ENCODE results near the gene ZNF487. TPM values are rescaled to one million over a fixed set of nuclear protein-coding genes. Genes with fewer than 3 reads are reported as not detected.
A peak's percentile ranks its signal among the peaks of the same experiment; 100 is the strongest.

Gene ZNF487
- total RNA-seq (6.7 and 9.8 TPM in 2 replicates), polyA plus RNA-seq (13.9 and 14.8 TPM in 2 replicates), polyA minus RNA-seq (13.1 and 15.8 TPM in 2 replicates)
- 11.3 TPM for total RNA-seq (2013)

DNA sequence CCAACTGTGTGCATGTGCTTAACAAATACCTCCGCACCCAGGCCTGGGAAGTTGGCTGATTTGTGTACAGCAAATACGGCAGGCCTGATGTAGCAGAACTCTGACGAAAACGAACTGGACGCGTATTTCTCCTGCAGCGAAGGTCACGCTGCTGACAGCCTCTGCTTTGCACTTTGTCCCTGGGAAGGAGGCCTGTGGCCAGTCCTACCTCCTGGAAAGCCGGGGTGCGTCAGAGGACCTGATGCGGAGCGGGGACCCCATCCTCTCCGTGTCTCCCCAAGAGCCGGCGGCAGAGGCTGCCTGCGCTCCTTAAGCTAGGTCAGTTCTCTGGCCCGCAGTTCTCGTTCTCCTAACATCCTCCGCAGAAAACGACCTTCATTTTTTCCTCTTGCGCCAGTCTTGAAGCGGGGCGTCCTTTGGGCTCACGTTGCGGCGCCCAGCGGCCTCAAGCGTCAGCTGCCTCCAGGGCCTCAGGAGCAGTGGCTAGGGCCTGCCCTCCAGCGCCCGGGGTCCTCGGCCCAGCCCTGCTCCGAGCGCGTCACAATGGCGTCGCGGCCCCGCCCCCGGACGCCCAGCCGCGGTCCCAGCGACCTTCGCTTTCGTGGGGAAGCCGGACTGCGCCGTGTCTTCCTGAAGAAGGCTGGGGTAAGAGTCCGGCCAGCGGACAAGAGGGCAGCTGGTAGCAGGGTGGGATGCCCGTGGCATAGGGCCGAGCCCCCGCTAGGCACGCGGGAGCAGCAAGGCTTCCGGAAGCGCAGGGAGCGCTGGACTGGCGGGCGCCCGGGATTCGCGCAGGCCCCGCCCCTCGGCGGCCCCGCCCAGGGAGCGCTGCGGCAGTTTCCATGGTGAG lies at the start of gene ZNF487:
Gene ZNF487, plus strand, starts transcription at position 821 of the 850 bp plus-strand sequence. CDS start 38,703 bp downstream, outside the sequence.
- no peaks in the 10 kb centered on the region for H3K9me3 Mint-ChIP-seq (ENCODE audit: insufficient read depth)
- no peaks in the 10 kb centered on the region for H3K27me3 Mint-ChIP-seq
- no peaks in the 10 kb centered on the region for H3K36me3 ChIP-seq (replicated peaks in 1 of 2; ENCODE audit: control extremely low read depth in 1 of 2, control insufficient read depth in 1 of 2, extremely low read depth in 1 of 2, insufficient read depth in 2 of 2, low read length in 1 of 2)
- peak within 1 kb of the TSS; percentile 97 for H3K9ac ChIP-seq (ENCODE audit: low read length)
- H3K4me1 Mint-ChIP-seq: peaks cover 34% of the 10 kb centered on the region
- ChIA-PET CTCF (interaction anchor here (0.7 to 2.0 kb wide), 13 partner anchors 12 to 145 kb away, joined by 3 to 9 read pairs (median 4); no protein-coding TSS in a partner anchor), POLR2A (interaction anchor here (0.7 to 3.5 kb wide), 13 partner anchors 9 to 298 kb away, joined by 3 to 28 read pairs (median 6); partner anchors contain the start of genes CSGALNACT2 and HNRNPF)
- H3K9me3 ChIP-seq (ENCODE audit: control extremely low read depth in 1 of 3, control insufficient read depth in 2 of 3, insufficient read depth in 1 of 3, low read length in 2 of 3): no peaks in the 10 kb centered on the region
- peak within 1 kb of the TSS; percentile 91 for H3K4me2 ChIP-seq (replicated peaks; ENCODE audit: low read depth, low read length, poor library complexity, severe bottlenecking)
- peaks cover 58% of the 10 kb centered on the region for H3K79me2 ChIP-seq (ENCODE audit: control insufficient read depth, insufficient read depth, low read length)
- peaks cover 17 to 47% of the 10 kb centered on the region in 2 donors for H3K4me1 ChIP-seq (ENCODE audit: control insufficient read depth in 2 of 2, insufficient read depth in 2 of 2, low read length in 2 of 2)
- ATAC-seq (ENCODE audit: low read depth) (peak; percentile 91), DNase-seq (peak; percentile 97)
- under 1% methylated on average over 62 of the region's 69 CpGs for WGBS (ENCODE audit: insufficient coverage)
- H3K4me3 ChIP-seq (ENCODE audit: control extremely low read depth in 1 of 5, extremely low read depth in 1 of 5, insufficient read depth in 1 of 5, low read depth in 2 of 5, low read length in 4 of 5): peak within 1 kb of the TSS; percentile 65 to 99 (median 81)
- peak within 1 kb of the TSS; percentile 97 to 98 for H3K27ac ChIP-seq (ENCODE audit: low read length in 2 of 2)
- peak within 1 kb of the TSS; percentile 99 for H3K27ac Mint-ChIP-seq
- peak within 1 kb of the TSS; percentile 88 for H2AFZ ChIP-seq (ENCODE audit: insufficient read depth, low read depth, low read length, poor library complexity, severe bottlenecking)
- TF ChIP-seq, protein P1, sequence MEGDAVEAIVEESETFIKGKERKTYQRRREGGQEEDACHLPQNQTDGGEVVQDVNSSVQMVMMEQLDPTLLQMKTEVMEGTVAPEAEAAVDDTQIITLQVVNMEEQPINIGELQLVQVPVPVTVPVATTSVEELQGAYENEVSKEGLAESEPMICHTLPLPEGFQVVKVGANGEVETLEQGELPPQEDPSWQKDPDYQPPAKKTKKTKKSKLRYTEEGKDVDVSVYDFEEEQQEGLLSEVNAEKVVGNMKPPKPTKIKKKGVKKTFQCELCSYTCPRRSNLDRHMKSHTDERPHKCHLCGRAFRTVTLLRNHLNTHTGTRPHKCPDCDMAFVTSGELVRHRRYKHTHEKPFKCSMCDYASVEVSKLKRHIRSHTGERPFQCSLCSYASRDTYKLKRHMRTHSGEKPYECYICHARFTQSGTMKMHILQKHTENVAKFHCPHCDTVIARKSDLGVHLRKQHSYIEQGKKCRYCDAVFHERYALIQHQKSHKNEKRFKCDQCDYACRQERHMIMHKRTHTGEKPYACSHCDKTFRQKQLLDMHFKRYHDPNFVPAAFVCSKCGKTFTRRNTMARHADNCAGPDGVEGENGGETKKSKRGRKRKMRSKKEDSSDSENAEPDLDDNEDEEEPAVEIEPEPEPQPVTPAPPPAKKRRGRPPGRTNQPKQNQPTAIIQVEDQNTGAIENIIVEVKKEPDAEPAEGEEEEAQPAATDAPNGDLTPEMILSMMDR (IDR thresholded peaks at IDR 0.05): no peak
- TF ChIP-seq EZH2 (IDR thresholded peaks at IDR 0.05; ENCODE audit: borderline replicate concordance, insufficient read depth, low read depth, low read length, poor library complexity, severe bottlenecking): no peak
- H3K4me3 Mint-ChIP-seq: peak within 1 kb of the TSS; percentile 98
- H3K27me3 ChIP-seq (replicated peaks in 1 of 4; ENCODE audit: control extremely low read depth in 1 of 4, control insufficient read depth in 3 of 4, insufficient read depth in 4 of 4, low read length in 3 of 4): no peaks in the 10 kb centered on the region
- no peaks in the 10 kb centered on the region for H4K20me1 ChIP-seq (ENCODE audit: control insufficient read depth, insufficient read depth, low read length, poor library complexity, severe bottlenecking)
- intact Hi-C loops (cut with micrococcal nuclease): loop anchor here (1.0 kb wide), 7 partner anchors 9 to 143 kb away; partner anchors contain the start of gene HNRNPF

Data from B cell (primary cell).